ENCODE results near the gene DNAL4.

DNAL4 gene

GRCh38 chr22:38739300-38740055 is 54.5 kb downstream of the DNAL4 start:
- H3K27me3 ChIP-seq (ENCODE audit: insufficient read depth, low read length): no peaks in the 10 kb centered on the region
- H4K8ac ChIP-seq (ENCODE audit: low read depth, low read length): no peak overlapping the region
- H3K18ac ChIP-seq (ENCODE audit: low read length): no peak overlapping the region
- no peaks in the 10 kb centered on the region for H3K79me1 ChIP-seq (ENCODE audit: low read length)
- H2AFZ ChIP-seq (ENCODE audit: insufficient read depth, low read length, poor library complexity): no peak overlapping the region
- H3K4me3 ChIP-seq (ENCODE audit: low read depth, low read length): no peak overlapping the region
- no peaks in the 10 kb centered on the region for H3K4me1 ChIP-seq (ENCODE audit: control insufficient read depth in 1 of 2, insufficient read depth in 2 of 2, low read length in 2 of 2)
- H3K36me3 ChIP-seq (ENCODE audit: control insufficient read depth in 1 of 2, insufficient read depth in 2 of 2, low read length in 2 of 2): peaks cover 84 to 86% of the 10 kb centered on the region in 2 experiments
- H3K27ac ChIP-seq (ENCODE audit: low read depth, low read length): no peak overlapping the region
- H2BK5ac ChIP-seq (ENCODE audit: low read depth, low read length, poor library complexity): no peak overlapping the region
- no peak overlapping the region for H2BK12ac ChIP-seq (ENCODE audit: low read length)
- no peak for DNase-seq
- H2BK120ac ChIP-seq (ENCODE audit: insufficient read depth, low read length, poor library complexity): no peak overlapping the region
- no peak overlapping the region for H3K14ac ChIP-seq (ENCODE audit: low read length)
- H3K79me2 ChIP-seq (ENCODE audit: control insufficient read depth, insufficient read depth, low read length, poor library complexity): no peaks in the 10 kb centered on the region
- no peak overlapping the region for H3K4me2 ChIP-seq (ENCODE audit: low read length)
- H3K9ac ChIP-seq (ENCODE audit: low read length): no peak overlapping the region
- no peaks in the 10 kb centered on the region for H3K9me3 ChIP-seq (ENCODE audit: insufficient read depth, low read depth, low read length)
- WGBS (ENCODE audit: extremely low coverage, insufficient coverage, insufficient read length): no CpG with 5 or more reads among the region's 20 CpGs
- H4K91ac ChIP-seq (ENCODE audit: low read depth, low read length): no peak overlapping the region
- no peak overlapping the region for H3K4ac ChIP-seq (ENCODE audit: low read depth, low read length)
- no peak overlapping the region for H3K23ac ChIP-seq (ENCODE audit: low read length)
- no peak overlapping the region for H4K12ac ChIP-seq (ENCODE audit: low read depth, low read length)
- no peak overlapping the region for H2AK5ac ChIP-seq (ENCODE audit: low read length)

- Histone ChIP-seq H3K79me1 (ENCODE audit: low read length) (no peaks in the 10 kb centered on the region), H3K27me3 (ENCODE audit: insufficient read depth, low read length) (no peaks in the 10 kb centered on the region), H4K8ac (ENCODE audit: low read depth, low read length) (no peak overlapping the region), H3K79me2 (ENCODE audit: control insufficient read depth, insufficient read depth, low read length, poor library complexity) (no peaks in the 10 kb centered on the region), H3K18ac (ENCODE audit: low read length) (no peak overlapping the region), H3K23ac (ENCODE audit: low read length) (no peak overlapping the region), H2BK12ac (ENCODE audit: low read length) (no peak overlapping the region), H3K4me3 (ENCODE audit: low read depth, low read length) (no peak overlapping the region), H2AFZ (ENCODE audit: insufficient read depth, low read length, poor library complexity) (no peak overlapping the region), H4K91ac (ENCODE audit: low read depth, low read length) (no peak overlapping the region), H4K12ac (ENCODE audit: low read depth, low read length) (no peak overlapping the region), H2AK5ac (ENCODE audit: low read length) (no peak overlapping the region), H3K36me3 (ENCODE audit: control insufficient read depth in 1 of 2, insufficient read depth in 2 of 2, low read length in 2 of 2) (peaks cover 91 to 94% of the 10 kb centered on the region in 2 experiments), H3K4me2 (ENCODE audit: low read length) (no peak overlapping the region), H2BK5ac (ENCODE audit: low read depth, low read length, poor library complexity) (no peak overlapping the region), H3K27ac (ENCODE audit: low read depth, low read length) (no peak overlapping the region), H3K9ac (ENCODE audit: low read length) (no peak overlapping the region), H3K9me3 (ENCODE audit: insufficient read depth, low read depth, low read length) (no peaks in the 10 kb centered on the region), H2BK120ac (ENCODE audit: insufficient read depth, low read length, poor library complexity) (no peak overlapping the region), H3K14ac (ENCODE audit: low read length) (no peak overlapping the region), H3K4ac (ENCODE audit: low read depth, low read length) (no peak overlapping the region), H3K4me1 (ENCODE audit: control insufficient read depth in 1 of 2, insufficient read depth in 2 of 2, low read length in 2 of 2) (no peaks in the 10 kb centered on the region)
- no peak for DNase-seq
- WGBS (ENCODE audit: extremely low coverage, insufficient coverage, insufficient read length): no CpG with 5 or more reads among the region's 18 CpGs
Observed at GRCh38 chr22:38738475-38739070, 55.4 kb downstream of the DNAL4 start.

- no peak for DNase-seq
- H3K4ac ChIP-seq (ENCODE audit: low read depth, low read length): no peak overlapping the region
- no peaks in the 10 kb centered on the region for H3K79me2 ChIP-seq (ENCODE audit: control insufficient read depth, insufficient read depth, low read length, poor library complexity)
- no peaks in the 10 kb centered on the region for H3K27me3 ChIP-seq (ENCODE audit: insufficient read depth, low read length)
- H4K91ac ChIP-seq (ENCODE audit: low read depth, low read length): no peak overlapping the region
- no peak overlapping the region for H3K4me2 ChIP-seq (ENCODE audit: low read length)
- no CpG with 5 or more reads among the region's 21 CpGs for WGBS (ENCODE audit: extremely low coverage, insufficient coverage, insufficient read length)
- no peak overlapping the region for H2BK12ac ChIP-seq (ENCODE audit: low read length)
- H3K18ac ChIP-seq (ENCODE audit: low read length): no peak overlapping the region
- no peak overlapping the region for H2BK5ac ChIP-seq (ENCODE audit: low read depth, low read length, poor library complexity)
- H2AK5ac ChIP-seq (ENCODE audit: low read length): no peak overlapping the region
- no peak overlapping the region for H3K14ac ChIP-seq (ENCODE audit: low read length)
- H3K4me3 ChIP-seq (ENCODE audit: low read depth, low read length): no peak overlapping the region
- H2BK120ac ChIP-seq (ENCODE audit: insufficient read depth, low read length, poor library complexity): no peak overlapping the region
- H3K27ac ChIP-seq (ENCODE audit: low read depth, low read length): no peak overlapping the region
- no peaks in the 10 kb centered on the region for H3K9me3 ChIP-seq (ENCODE audit: insufficient read depth, low read depth, low read length)
- H3K9ac ChIP-seq (ENCODE audit: low read length): no peak overlapping the region
- H3K79me1 ChIP-seq (ENCODE audit: low read length): no peaks in the 10 kb centered on the region
- H4K8ac ChIP-seq (ENCODE audit: low read depth, low read length): no peak overlapping the region
- H3K36me3 ChIP-seq (ENCODE audit: control insufficient read depth in 1 of 2, insufficient read depth in 2 of 2, low read length in 2 of 2): peaks cover 92 to 95% of the 10 kb centered on the region in 2 experiments
- H4K12ac ChIP-seq (ENCODE audit: low read depth, low read length): no peak overlapping the region
- no peak overlapping the region for H2AFZ ChIP-seq (ENCODE audit: insufficient read depth, low read length, poor library complexity)
- no peak overlapping the region for H3K23ac ChIP-seq (ENCODE audit: low read length)
- H3K4me1 ChIP-seq (ENCODE audit: control insufficient read depth in 1 of 2, insufficient read depth in 2 of 2, low read length in 2 of 2): no peaks in the 10 kb centered on the region
Observed at GRCh38 chr22:38737302-38738060, 56.5 kb downstream of the DNAL4 start.

GRCh38 chr22:38736257-38736570 is 57.7 kb downstream of the DNAL4 start:
- no peak overlapping the region for H3K14ac ChIP-seq (ENCODE audit: low read length)
- no peak for DNase-seq
- no peaks in the 10 kb centered on the region for H3K27me3 ChIP-seq (ENCODE audit: insufficient read depth, low read length)
- H4K91ac ChIP-seq (ENCODE audit: low read depth, low read length): no peak overlapping the region
- H4K12ac ChIP-seq (ENCODE audit: low read depth, low read length): no peak overlapping the region
- no peak overlapping the region for H3K27ac ChIP-seq (ENCODE audit: low read depth, low read length)
- no peak overlapping the region for H2BK5ac ChIP-seq (ENCODE audit: low read depth, low read length, poor library complexity)
- H3K79me1 ChIP-seq (ENCODE audit: low read length): no peaks in the 10 kb centered on the region
- H3K9ac ChIP-seq (ENCODE audit: low read length): no peak overlapping the region
- H3K4ac ChIP-seq (ENCODE audit: low read depth, low read length): no peak overlapping the region
- H4K8ac ChIP-seq (ENCODE audit: low read depth, low read length): no peak overlapping the region
- no peak overlapping the region for H3K23ac ChIP-seq (ENCODE audit: low read length)
- no CpG with 5 or more reads among the region's 7 CpGs for WGBS (ENCODE audit: extremely low coverage, insufficient coverage, insufficient read length)
- peaks cover 93 to 96% of the 10 kb centered on the region in 2 experiments for H3K36me3 ChIP-seq (ENCODE audit: control insufficient read depth in 1 of 2, insufficient read depth in 2 of 2, low read length in 2 of 2)
- no peak overlapping the region for H2AFZ ChIP-seq (ENCODE audit: insufficient read depth, low read length, poor library complexity)
- H3K18ac ChIP-seq (ENCODE audit: low read length): no peak overlapping the region
- no peaks in the 10 kb centered on the region for H3K9me3 ChIP-seq (ENCODE audit: insufficient read depth, low read depth, low read length)
- H2BK120ac ChIP-seq (ENCODE audit: insufficient read depth, low read length, poor library complexity): no peak overlapping the region
- no peak overlapping the region for H3K4me2 ChIP-seq (ENCODE audit: low read length)
- no peak overlapping the region for H3K4me3 ChIP-seq (ENCODE audit: low read depth, low read length)
- H3K79me2 ChIP-seq (ENCODE audit: control insufficient read depth, insufficient read depth, low read length, poor library complexity): no peaks in the 10 kb centered on the region
- no peaks in the 10 kb centered on the region for H3K4me1 ChIP-seq (ENCODE audit: control insufficient read depth in 1 of 2, insufficient read depth in 2 of 2, low read length in 2 of 2)
- H2BK12ac ChIP-seq (ENCODE audit: low read length): no peak overlapping the region
- H2AK5ac ChIP-seq (ENCODE audit: low read length): no peak overlapping the region

Measured in trophoblast cell (in vitro differentiated cells and primary cell).